Heart left ventricle (tissue), 13 donors: ENCODE measurements around the gene ADAMTSL2.

Experiments
- CTCF ChIP-seq, 12 donors: fragments of 200-600 bp; sonication (generic) in 4 of 12; IDR thresholded peaks; one replicate each; pipeline versions ENCODE4 v1.5.0 to v1.8.0; 2018 to 2022; ENCODE audit warnings: antibody characterized with exemption in 12 of 12, mild to moderate bottlenecking in 5 of 12
- POLR2A ChIP-seq, 2 donors: fragments of 450-650 bp; IDR thresholded peaks; one replicate each; pipeline ENCODE4 v1.6.1; 2017; ENCODE audit warnings: antibody characterized with exemption in 2 of 2, mild to moderate bottlenecking in 2 of 2, moderate library complexity in 2 of 2
- donor health status: ischemic (EF 13 %, LVEDD 7.1; RV severe dilation, severe dysfunction).
- donor health status: DM: no; HTN: yes; CAD: no.
- donor health status: DM: no; HTN: no; CAD: no.
- donor health status: ischemic (EF 25% LVEDD 6.9; RV normal size, moderate dysfunction).
- donor health status: ischemic (EF 25% LVEDD 5.7; RV mildly dilated, moderate dysfunction).
- donor health status: ischemic (EF 35%, LVEDD 5.7; RV mildly dilated, moderate dysfunction).
- donor health status: nonischemic (EF 11% LVEDD 7.7; RV severe dilation, severe dysfunction).
- donor health status: DM: yes; HTN: yes; CAD: no.
- donor health status: PGD.
- donor health status: ischemic (EF 29% LVEDD 5.4; RV normal size, mild dysfunction).
- donor health status: nonischemic (EF 23%, LVEDD 6.1; RV moderate dilation, normal function).

- TF ChIP-seq CTCF (IDR thresholded peaks at IDR 0.05) (no peak), POLR2A (IDR thresholded peaks at IDR 0.05) (no peak)
Measured at GRCh38 chr9:133492061-133493021, 42.2 kb upstream of the ADAMTSL2 start.
